HS-5 (cell line): Measurements from ENCODE around the gene TPM1.

Source experiments
- DNase-seq: peaks from one replicate; pipeline ENCODE4 v3.0.0-alpha.2; 2012; ENCODE audit warnings: low read depth

TPM1 gene

GRCh38 chr15:63016234-63016633 lies 26.3 kb upstream of the TPM1 start:
- no peak for DNase-seq

- DNase-seq = no peak
These were observed 23.9 kb upstream of the TPM1 start for GRCh38 chr15:63018639-63019038.

GRCh38 chr15:63019511-63020109 lies 22.9 kb upstream of the TPM1 start:
- DNase-seq = peak; percentile 72

GRCh38 chr15:63020128-63020527 lies 22.4 kb upstream of the TPM1 start:
- DNase-seq = no peak

- DNase-seq = no peak
These were observed 21.7 kb upstream of the TPM1 start for GRCh38 chr15:63020759-63021430.

GRCh38 chr15:63022181-63022580 lies 20.4 kb upstream of the TPM1 start:
- no peak for DNase-seq

- DNase-seq = no peak
These were observed 19.9 kb upstream of the TPM1 start for GRCh38 chr15:63022663-63023062.

- no peak for DNase-seq
These were observed 19.1 kb upstream of the TPM1 start for GRCh38 chr15:63023351-63023945.

GRCh38 chr15:63025460-63025859 lies 17.1 kb upstream of the TPM1 start:
- DNase-seq = no peak

GRCh38 chr15:63027646-63028045 lies 14.9 kb upstream of the TPM1 start:
- no peak for DNase-seq

GRCh38 chr15:63028442-63029110 lies 14.0 kb upstream of the TPM1 start:
- DNase-seq = no peak

GRCh38 chr15:63029676-63030075 lies 12.9 kb upstream of the TPM1 start:
- no peak for DNase-seq

- DNase-seq = no peak
These were observed 12.4 kb upstream of the TPM1 start for GRCh38 chr15:63030101-63030551.

GRCh38 chr15:63034578-63034977 lies 8.0 kb upstream of the TPM1 start:
- DNase-seq = no peak

GRCh38 chr15:63035253-63035652 lies 7.3 kb upstream of the TPM1 start:
- DNase-seq = no peak

GRCh38 chr15:63035977-63036376 lies 6.6 kb upstream of the TPM1 start:
- DNase-seq = no peak

GRCh38 chr15:63037976-63038720 lies 4.4 kb upstream of the TPM1 start:
- no peak for DNase-seq

- DNase-seq = no peak
These were observed 3.4 kb upstream of the TPM1 start for GRCh38 chr15:63038926-63039673.

- DNase-seq = no peak
These were observed 2.7 kb upstream of the TPM1 start for GRCh38 chr15:63039811-63040210.

GRCh38 chr15:63040509-63040908 lies 2.0 kb upstream of the TPM1 start:
- DNase-seq = no peak

GRCh38 chr15:63040954-63041353 lies 1.6 kb upstream of the TPM1 start:
- no peak for DNase-seq
